Upper lobe of right lung (tissue), 1 donor: ENCODE data around the gene KDM2A. TPM values are rescaled to one million over a fixed set of nuclear protein-coding genes. Genes with fewer than 3 reads are reported as not detected.
A peak's percentile ranks its signal among the peaks of the same experiment; 100 is the strongest.
"Not testable (repeated sequence)": the region's sequence is repeated elsewhere in the genome, so short reads cannot be mapped to it uniquely, and the experiment has no call there.

Source experiments
- ATAC-seq: fragments of 200-7000 bp; cut with Tn5 transposase; one replicate; pipeline ENCODE4 v1.9.1; 2020; ENCODE audit warnings: mild to moderate bottlenecking, moderate library complexity
- DNase-seq: peaks from one replicate; pipeline ENCODE4 v3.0.0-alpha.2; 2020
- H3K27ac ChIP-seq: fragments of 200-600 bp; one replicate; pipeline ENCODE4 v1.8.0; 2022
- H3K27me3 ChIP-seq: fragments of 200-600 bp; one replicate; pipeline ENCODE4 v1.8.0; 2022; ENCODE audit warnings: mild to moderate bottlenecking
- H3K36me3 ChIP-seq: fragments of 200-600 bp; one replicate; pipeline ENCODE4 v1.8.0; 2022
- H3K4me1 ChIP-seq: fragments of 200-600 bp; one replicate; pipeline ENCODE4 v1.8.0; 2022
- H3K4me3 ChIP-seq: fragments of 200-600 bp; one replicate; pipeline ENCODE4 v1.8.0; 2022; ENCODE audit warnings: mild to moderate bottlenecking
- H3K9me3 ChIP-seq: fragments of 200-600 bp; one replicate; pipeline ENCODE4 v1.8.0; 2022
- intact Hi-C: fragments of 100-400 bp; cut with DNase I; formaldehyde crosslinking; loops from one replicate; pipeline ENCODE4 v1.11.0; 2022
- total RNA-seq: library from RNA; stranded (reverse); fragmentation: NEBNext Ultra II Directional; extraction: Animal tissue kit (Norgen Biotek cat#: 25700); gene quantifications from one replicate; pipeline ENCODE4 v1.2.1, GENCODE V29; 2021
- TF ChIP-seq, protein P1 (sequence below): fragments of 200-600 bp; IDR thresholded peaks from one replicate; pipeline ENCODE4 v1.8.0; 2022; ENCODE audit warnings: antibody characterized with exemption
- donor health status: DM: no; HTN: yes; CAD: no; lungs with severe emphysema.

KDM2A gene
- total RNA-seq, 1 donor from 2014 or later, result 79.5 TPM

DNA sequence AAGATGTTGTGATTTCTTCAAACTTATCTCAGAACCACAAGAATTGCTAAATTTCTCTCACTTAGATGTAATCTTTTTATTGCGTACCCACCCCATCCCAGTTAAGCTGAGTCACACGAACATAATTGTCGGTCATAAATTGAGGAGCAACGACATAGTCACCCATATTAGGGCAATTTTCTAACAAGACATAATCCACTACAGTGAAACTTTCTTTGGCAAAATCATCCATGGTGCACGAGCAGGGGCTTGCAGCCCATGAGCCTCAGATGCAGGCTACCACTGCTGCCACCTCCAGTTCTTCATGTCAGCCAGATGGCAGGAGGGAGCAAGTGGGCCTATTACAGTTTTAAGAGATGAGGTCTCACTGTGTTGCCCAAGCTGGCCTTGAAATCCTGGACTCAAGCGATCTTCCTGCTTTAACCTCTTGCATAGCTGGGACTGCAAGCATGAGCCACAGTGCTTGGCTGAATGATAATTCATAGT is 77.0 kb downstream of the KDM2A start:
- TF ChIP-seq, protein P1, sequence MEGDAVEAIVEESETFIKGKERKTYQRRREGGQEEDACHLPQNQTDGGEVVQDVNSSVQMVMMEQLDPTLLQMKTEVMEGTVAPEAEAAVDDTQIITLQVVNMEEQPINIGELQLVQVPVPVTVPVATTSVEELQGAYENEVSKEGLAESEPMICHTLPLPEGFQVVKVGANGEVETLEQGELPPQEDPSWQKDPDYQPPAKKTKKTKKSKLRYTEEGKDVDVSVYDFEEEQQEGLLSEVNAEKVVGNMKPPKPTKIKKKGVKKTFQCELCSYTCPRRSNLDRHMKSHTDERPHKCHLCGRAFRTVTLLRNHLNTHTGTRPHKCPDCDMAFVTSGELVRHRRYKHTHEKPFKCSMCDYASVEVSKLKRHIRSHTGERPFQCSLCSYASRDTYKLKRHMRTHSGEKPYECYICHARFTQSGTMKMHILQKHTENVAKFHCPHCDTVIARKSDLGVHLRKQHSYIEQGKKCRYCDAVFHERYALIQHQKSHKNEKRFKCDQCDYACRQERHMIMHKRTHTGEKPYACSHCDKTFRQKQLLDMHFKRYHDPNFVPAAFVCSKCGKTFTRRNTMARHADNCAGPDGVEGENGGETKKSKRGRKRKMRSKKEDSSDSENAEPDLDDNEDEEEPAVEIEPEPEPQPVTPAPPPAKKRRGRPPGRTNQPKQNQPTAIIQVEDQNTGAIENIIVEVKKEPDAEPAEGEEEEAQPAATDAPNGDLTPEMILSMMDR, result no peak
- Histone ChIP-seq H3K27ac (no peak overlapping the region), H3K27me3 (no peaks in the 10 kb centered on the region), H3K9me3 (no peaks in the 10 kb centered on the region), H3K36me3 (peaks cover 40% of the 10 kb centered on the region), H3K4me3 (no peak overlapping the region), H3K4me1 (peaks cover 3% of the 10 kb centered on the region)
- ATAC-seq (peak; percentile 32), DNase-seq (no peak)
- intact Hi-C loops, result no loop called here

DNA sequence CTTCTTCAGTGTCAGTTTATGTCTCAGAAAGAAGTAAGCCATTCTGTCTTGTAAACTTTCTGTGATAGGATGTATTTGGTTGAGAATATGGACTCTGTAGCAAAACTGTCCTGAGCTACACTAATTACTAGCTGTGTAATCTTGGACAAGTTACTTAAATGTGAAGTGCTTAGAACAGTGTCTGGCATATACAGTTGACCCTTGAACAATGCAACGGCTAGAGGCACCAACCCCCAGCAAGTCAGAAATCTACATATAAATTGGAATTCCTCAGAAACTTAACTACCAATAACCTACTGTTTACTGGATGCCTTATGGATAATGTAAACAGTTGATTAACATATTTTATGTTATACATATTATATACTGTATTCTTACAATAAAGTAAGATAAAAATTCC is 78.5 kb downstream of the KDM2A start:
- no peaks in the 10 kb centered on the region for H3K27me3 ChIP-seq
- peaks cover 37% of the 10 kb centered on the region for H3K36me3 ChIP-seq
- TF ChIP-seq, protein P1, result no peak
- H3K4me3 ChIP-seq, result no peak overlapping the region
- H3K9me3 ChIP-seq, result no peaks in the 10 kb centered on the region
- H3K27ac ChIP-seq, result no peak overlapping the region
- H3K4me1 ChIP-seq, result peaks cover 3% of the 10 kb centered on the region
- intact Hi-C loops, result no loop called here
- DNase-seq (no peak), ATAC-seq (no peak)

DNA sequence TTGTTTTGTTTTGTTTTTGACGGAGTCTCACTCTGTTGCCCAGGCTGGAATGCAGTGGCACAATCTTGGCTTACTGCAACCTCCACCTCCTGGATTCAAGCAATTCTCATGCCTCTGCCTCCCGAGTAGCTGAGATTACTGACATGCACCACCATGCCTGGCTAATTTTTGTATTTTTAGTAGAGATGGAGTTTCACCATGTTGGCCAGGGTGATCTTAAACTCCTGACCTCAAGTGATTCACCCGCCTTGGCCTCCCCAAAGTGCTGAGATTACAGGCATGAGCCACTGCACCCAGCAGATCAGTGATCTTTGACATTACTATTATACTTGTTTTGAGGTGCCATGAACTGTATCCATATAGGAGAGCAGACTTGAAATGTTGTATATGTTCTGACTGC is 79.7 kb downstream of the KDM2A start:
- H3K36me3 ChIP-seq, result peaks cover 29% of the 10 kb centered on the region
- not testable (repeated sequence) for ATAC-seq

DNA sequence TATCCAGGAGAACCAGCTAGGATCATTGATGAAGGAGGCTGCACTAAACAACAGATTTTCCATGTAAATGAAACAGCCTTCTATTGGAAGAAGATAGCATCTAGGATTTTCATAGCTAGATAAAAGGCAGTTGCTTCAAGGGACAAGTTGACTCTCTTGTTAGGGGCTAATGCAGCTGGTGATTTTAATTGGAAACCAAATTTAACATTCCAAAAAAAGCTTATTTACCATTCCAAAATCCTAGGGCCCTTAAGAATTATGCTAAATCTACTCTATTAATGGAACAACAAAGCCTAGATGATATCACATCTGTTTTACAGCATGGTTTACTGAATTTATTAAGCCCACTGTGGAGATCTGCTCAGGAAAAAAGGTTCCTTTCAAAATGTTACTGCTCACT is 80.7 kb downstream of the KDM2A start:
- intact Hi-C loops, result no loop called here
- no peak for ATAC-seq
- no peak overlapping the region for H3K27ac ChIP-seq
- H3K36me3 ChIP-seq, result peaks cover 22% of the 10 kb centered on the region
- no peak for DNase-seq
- H3K27me3 ChIP-seq, result no peaks in the 10 kb centered on the region
- no peaks in the 10 kb centered on the region for H3K9me3 ChIP-seq
- TF ChIP-seq, protein P1, result no peak
- peaks cover 3% of the 10 kb centered on the region for H3K4me1 ChIP-seq
- H3K4me3 ChIP-seq, result no peak overlapping the region

More for the DNA sequence above, 79.7 kb downstream of the KDM2A start:
- H3K4me1 ChIP-seq, H3K27ac ChIP-seq, intact Hi-C loops, DNase-seq, H3K9me3 ChIP-seq, H3K27me3 ChIP-seq, H3K4me3 ChIP-seq: not testable (repeated sequence)

DNA sequence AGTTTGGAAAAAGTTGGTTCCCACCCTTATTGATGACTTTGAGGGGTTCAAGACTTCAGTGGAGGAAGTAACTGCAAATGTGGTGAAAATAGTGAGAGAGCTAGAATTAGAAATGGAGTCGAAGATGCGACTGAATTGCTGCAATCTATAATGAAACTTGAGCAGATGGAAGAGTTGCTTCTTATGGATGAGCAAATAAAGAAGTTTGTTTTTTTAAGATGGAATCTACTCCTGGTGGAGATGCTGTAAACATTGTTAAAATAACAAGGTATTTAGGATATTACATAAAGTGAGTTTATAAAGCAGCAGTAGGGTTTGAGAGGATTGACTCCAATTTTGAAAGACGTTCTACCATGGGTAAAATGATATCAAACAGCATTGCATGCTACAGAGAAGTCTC is 83.0 kb downstream of the KDM2A start:
- H3K27ac ChIP-seq, result no peak overlapping the region
- no peak for ATAC-seq
- TF ChIP-seq, protein P1, result no peak
- H3K27me3 ChIP-seq, result no peaks in the 10 kb centered on the region
- no peak overlapping the region for H3K4me3 ChIP-seq
- no peaks in the 10 kb centered on the region for H3K4me1 ChIP-seq
- no peaks in the 10 kb centered on the region for H3K9me3 ChIP-seq
- H3K36me3 ChIP-seq, result peaks cover 36% of the 10 kb centered on the region
- no peak for DNase-seq
- intact Hi-C loops, result no loop called here

DNA sequence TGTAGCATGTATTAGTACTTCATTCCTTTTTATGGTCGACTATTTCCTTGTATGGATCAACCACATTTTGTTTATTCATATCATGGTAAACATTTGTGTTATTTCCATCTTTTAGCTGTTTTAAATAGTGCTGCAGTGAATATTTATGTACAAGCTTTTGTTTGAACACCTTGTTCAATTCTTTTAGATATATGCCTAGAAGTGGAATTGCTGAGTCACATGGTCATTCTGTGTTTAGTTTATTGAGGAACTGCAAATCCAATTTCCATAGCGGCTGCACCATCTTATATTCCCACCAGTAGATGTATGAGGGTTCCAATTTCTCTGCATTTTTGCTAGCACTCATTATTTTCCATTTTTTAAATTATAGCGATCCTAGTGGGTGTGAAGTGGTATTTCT is 85.8 kb downstream of the KDM2A start:
- intact Hi-C loops, result no loop called here
- TF ChIP-seq, protein P1, result no peak
- no peaks in the 10 kb centered on the region for H3K4me1 ChIP-seq
- no peak for ATAC-seq
- H3K27ac ChIP-seq, result no peak overlapping the region
- no peak overlapping the region for H3K4me3 ChIP-seq
- DNase-seq, result no peak
- H3K9me3 ChIP-seq, result no peaks in the 10 kb centered on the region
- no peaks in the 10 kb centered on the region for H3K27me3 ChIP-seq
- peaks cover 53% of the 10 kb centered on the region for H3K36me3 ChIP-seq

DNA sequence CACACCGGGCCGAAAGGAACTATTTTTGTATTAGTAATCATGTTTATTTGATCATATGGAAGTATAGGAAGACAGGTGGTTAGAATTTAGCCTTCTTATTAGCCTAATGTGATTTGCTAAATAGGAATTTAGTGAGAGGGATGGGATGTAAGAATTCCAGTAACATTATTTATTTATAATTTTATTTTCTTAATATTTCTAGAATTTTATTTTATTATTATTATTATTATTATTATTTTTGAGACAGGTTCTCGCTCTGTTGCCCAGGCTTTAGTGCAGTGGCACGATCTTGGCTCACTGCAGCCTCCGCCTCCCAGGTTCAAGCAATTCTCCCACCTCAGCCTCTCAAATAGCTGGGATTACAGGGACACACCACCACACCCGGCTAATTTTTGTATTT is 90.2 kb downstream of the KDM2A start:
- H3K9me3 ChIP-seq, H3K4me1 ChIP-seq, intact Hi-C loops, H3K4me3 ChIP-seq, ATAC-seq, H3K27ac ChIP-seq, H3K27me3 ChIP-seq, DNase-seq: not testable (repeated sequence)
- H3K36me3 ChIP-seq, result peaks cover 76% of the 10 kb centered on the region
